DND-41 (cell line): ENCODE data around the gene P2RY2.
"Not testable (repeated sequence)": the region's sequence is repeated elsewhere in the genome, so short reads cannot be mapped to it uniquely, and the experiment has no call there.

Source experiments
- ATAC-seq: fragments of 200-7000 bp; cut with Tn5 transposase; 3 replicates; pipeline ENCODE4 v1.9.1; 2021; ENCODE audit warnings: low read depth; ENCODE audit not compliant: insufficient read depth
- DNase-seq: peaks from one replicate; pipeline ENCODE4 v3.0.0-alpha.2; 2020
- H2AFZ ChIP-seq: 2 replicates; pipeline ENCODE4 v1.6.0; 2012; ENCODE audit warnings: low read depth, low read length
- H3K27ac ChIP-seq: 2 replicates; pipeline ENCODE4 v1.5.1; 2012; ENCODE audit warnings: low read length, inconsistent platforms
- H3K27me3 ChIP-seq: fragments of 200-600 bp; sonication (generic); 2 replicates; pipeline ENCODE4 v1.6.0; 2012; ENCODE audit warnings: low read length, mild to moderate bottlenecking, inconsistent platforms; ENCODE audit not compliant: insufficient read depth, poor library complexity
- H3K36me3 ChIP-seq: 2 replicates; pipeline ENCODE4 v1.5.1; 2012; ENCODE audit warnings: low read length, inconsistent platforms; ENCODE audit not compliant: insufficient read depth
- H3K4me1 ChIP-seq: 2 replicates; pipeline ENCODE4 v1.5.1; 2012; ENCODE audit warnings: mild to moderate bottlenecking, low read length; ENCODE audit not compliant: insufficient read depth
- H3K4me2 ChIP-seq: 2 replicates; pipeline ENCODE4 v1.6.0; 2012; ENCODE audit warnings: mild to moderate bottlenecking, moderate library complexity, low read length, inconsistent platforms; ENCODE audit not compliant: insufficient read depth
- H3K4me3 ChIP-seq, 2 experiments: fragments of 200-600 bp in 1 of 2; shearing (Covaris generic) in 1 of 2; 2 replicates each; pipeline ENCODE4 v1.5.1; 2012 to 2016; ENCODE audit warnings: inconsistent platforms in 2 of 2, low read length in 2 of 2, mild to moderate bottlenecking in 2 of 2, low read depth in 1 of 2, moderate library complexity in 1 of 2
- H3K79me2 ChIP-seq: 2 replicates; pipeline ENCODE4 v1.6.0; 2012; ENCODE audit warnings: low read length, inconsistent platforms; ENCODE audit not compliant: insufficient read depth
- H3K9ac ChIP-seq: 2 replicates; pipeline ENCODE4 v1.6.0; 2012; ENCODE audit warnings: low read depth, mild to moderate bottlenecking, inconsistent platforms, low read length, moderate library complexity
- H3K9me3 ChIP-seq: 2 replicates; pipeline ENCODE4 v1.5.1; 2012; ENCODE audit warnings: low read length, moderate library complexity, mild to moderate bottlenecking, inconsistent platforms; ENCODE audit not compliant: insufficient read depth, severe bottlenecking
- H4K20me1 ChIP-seq: 2 replicates; pipeline ENCODE4 v1.6.0; 2012; ENCODE audit warnings: low read length; ENCODE audit not compliant: insufficient read depth
- EZH2 ChIP-seq: IDR thresholded peaks from 3 replicates; pipeline ENCODE4 v1.6.1; 2012; ENCODE audit warnings: borderline replicate concordance, low read depth, mild to moderate bottlenecking, moderate library complexity, low read length, inconsistent platforms; ENCODE audit not compliant: severe bottlenecking
- TF ChIP-seq, protein P1 (sequence below): IDR thresholded peaks from 2 replicates; pipeline ENCODE4 v1.5.1; 2012; ENCODE audit warnings: borderline replicate concordance, low read length, moderate library complexity, mild to moderate bottlenecking; ENCODE audit not compliant: poor library complexity, severe bottlenecking; ENCODE audit errors: extremely low read depth

P2RY2 gene

DNA sequence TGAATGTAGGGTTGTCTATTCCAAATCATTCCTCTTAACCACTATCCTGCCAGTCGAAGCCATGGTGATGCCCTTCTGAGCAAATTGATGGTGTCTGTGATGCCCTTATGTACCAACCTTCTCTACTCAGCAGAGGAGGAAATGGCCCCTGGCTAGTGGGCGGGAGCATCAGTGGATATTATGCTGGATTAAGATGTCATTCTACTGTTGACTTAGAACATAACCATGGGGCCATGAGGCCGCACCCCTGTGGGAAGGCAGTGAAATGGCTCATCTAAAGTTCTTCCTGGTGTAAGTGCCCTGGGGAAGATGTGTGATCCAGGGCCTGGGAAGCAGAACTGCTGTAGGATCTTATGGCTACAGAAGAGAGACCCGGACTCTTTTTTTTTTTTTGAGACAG lies 20.7 kb upstream of the P2RY2 start:
- Histone ChIP-seq H3K4me3 (no peak overlapping the region), H3K36me3 (no peaks in the 10 kb centered on the region), H3K79me2 (no peaks in the 10 kb centered on the region), H2AFZ (no peak overlapping the region), H3K9me3 (no peaks in the 10 kb centered on the region), H3K27me3 (no peaks in the 10 kb centered on the region), H3K4me1 (no peaks in the 10 kb centered on the region), H3K9ac (no peak overlapping the region), H3K4me2 (no peak overlapping the region), H4K20me1 (peaks cover 4% of the 10 kb centered on the region; the same call in 1 of the 2 replicates), H3K27ac (no peak overlapping the region)
- TF ChIP-seq EZH2, result no peak
- TF ChIP-seq, protein P1, sequence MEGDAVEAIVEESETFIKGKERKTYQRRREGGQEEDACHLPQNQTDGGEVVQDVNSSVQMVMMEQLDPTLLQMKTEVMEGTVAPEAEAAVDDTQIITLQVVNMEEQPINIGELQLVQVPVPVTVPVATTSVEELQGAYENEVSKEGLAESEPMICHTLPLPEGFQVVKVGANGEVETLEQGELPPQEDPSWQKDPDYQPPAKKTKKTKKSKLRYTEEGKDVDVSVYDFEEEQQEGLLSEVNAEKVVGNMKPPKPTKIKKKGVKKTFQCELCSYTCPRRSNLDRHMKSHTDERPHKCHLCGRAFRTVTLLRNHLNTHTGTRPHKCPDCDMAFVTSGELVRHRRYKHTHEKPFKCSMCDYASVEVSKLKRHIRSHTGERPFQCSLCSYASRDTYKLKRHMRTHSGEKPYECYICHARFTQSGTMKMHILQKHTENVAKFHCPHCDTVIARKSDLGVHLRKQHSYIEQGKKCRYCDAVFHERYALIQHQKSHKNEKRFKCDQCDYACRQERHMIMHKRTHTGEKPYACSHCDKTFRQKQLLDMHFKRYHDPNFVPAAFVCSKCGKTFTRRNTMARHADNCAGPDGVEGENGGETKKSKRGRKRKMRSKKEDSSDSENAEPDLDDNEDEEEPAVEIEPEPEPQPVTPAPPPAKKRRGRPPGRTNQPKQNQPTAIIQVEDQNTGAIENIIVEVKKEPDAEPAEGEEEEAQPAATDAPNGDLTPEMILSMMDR, result no peak
- ATAC-seq (no peak), DNase-seq (no peak)

DNA sequence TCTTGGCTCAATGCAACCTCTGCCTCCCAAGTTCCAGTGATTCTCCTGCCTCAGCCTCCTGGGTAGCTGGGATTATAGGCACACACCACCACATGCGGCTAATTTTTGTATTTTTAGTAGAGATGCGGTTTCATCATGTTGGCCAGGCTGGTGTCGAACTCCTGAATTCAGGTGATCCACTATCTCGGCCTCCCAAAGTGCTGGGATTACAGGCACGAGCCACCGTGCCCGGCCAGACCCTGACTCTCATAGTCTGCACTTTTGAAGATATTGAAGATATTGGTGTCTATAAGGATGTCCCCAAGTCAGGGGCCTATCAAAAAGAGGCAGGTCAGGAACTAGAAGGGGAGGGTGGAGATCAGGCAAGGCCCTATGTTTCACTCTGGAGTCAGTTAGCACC lies 20.3 kb upstream of the P2RY2 start:
- H3K4me1 ChIP-seq, result not testable (repeated sequence)

DNA sequence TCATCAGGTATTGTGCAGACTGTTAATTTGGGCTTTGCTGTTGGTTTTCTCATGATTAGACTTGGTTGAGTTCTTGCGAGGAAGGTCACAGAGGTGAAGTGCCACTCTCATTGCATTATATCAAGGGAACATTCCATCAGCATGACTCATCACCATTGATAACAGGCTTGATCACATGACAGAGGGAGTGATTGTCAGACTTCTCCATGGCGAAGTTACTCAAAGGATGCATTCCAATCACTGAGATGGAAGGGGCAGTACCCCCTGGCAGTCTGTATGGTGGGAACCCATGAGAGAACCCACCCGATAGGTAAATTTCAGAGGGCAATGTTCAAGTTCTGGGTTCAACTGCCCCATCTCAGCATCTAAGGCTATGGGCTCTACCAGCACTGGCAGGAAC lies 19.4 kb upstream of the P2RY2 start:
- H3K36me3 ChIP-seq, result no peaks in the 10 kb centered on the region
- H3K4me1 ChIP-seq, result no peaks in the 10 kb centered on the region
- H3K4me2 ChIP-seq, result no peak overlapping the region
- no peak for TF ChIP-seq EZH2
- TF ChIP-seq, protein P1, result no peak
- no peaks in the 10 kb centered on the region for H3K9me3 ChIP-seq
- no peak overlapping the region for H3K9ac ChIP-seq
- no peaks in the 10 kb centered on the region for H3K27me3 ChIP-seq
- no peak for DNase-seq
- ATAC-seq, result no peak
- no peaks in the 10 kb centered on the region for H3K79me2 ChIP-seq
- no peak overlapping the region for H3K4me3 ChIP-seq
- H3K27ac ChIP-seq, result no peak overlapping the region
- no peak overlapping the region for H2AFZ ChIP-seq
- peaks cover 4% of the 10 kb centered on the region; the same call in 1 of the 2 replicates for H4K20me1 ChIP-seq

More for the DNA sequence above, 20.3 kb upstream of the P2RY2 start:
- H3K79me2 ChIP-seq, H3K4me3 ChIP-seq, H3K4me2 ChIP-seq, H4K20me1 ChIP-seq, H3K9me3 ChIP-seq, H2AFZ ChIP-seq, H3K27ac ChIP-seq, H3K27me3 ChIP-seq, ATAC-seq, H3K36me3 ChIP-seq, H3K9ac ChIP-seq, DNase-seq: not testable (repeated sequence)

DNA sequence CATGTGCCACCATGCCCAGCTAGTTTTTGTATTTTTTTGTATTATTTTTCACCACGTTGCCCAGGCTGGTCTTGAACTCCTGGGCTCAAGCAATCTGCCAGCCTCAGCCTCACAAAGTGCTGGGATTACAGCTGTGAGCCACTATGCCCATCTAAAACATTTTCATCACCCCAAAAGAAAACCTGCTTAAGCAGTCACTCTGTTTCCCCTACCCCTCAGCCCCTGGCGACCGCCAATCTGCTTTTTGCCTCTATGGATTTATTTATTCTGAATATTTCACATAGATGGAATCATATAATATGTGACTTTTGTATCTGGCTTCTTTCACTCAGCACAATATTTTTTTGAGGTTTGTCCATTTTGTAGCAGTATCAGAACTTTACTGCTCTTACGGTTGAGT lies 18.6 kb upstream of the P2RY2 start:
- Histone ChIP-seq H3K4me1 (no peaks in the 10 kb centered on the region), H3K9ac (no peak overlapping the region), H3K27ac (no peak overlapping the region), H2AFZ (no peak overlapping the region), H3K79me2 (no peaks in the 10 kb centered on the region), H3K4me3 (no peak overlapping the region), H3K4me2 (no peak overlapping the region), H3K36me3 (no peaks in the 10 kb centered on the region), H3K9me3 (no peaks in the 10 kb centered on the region), H4K20me1 (peaks cover 4% of the 10 kb centered on the region; the same call in 1 of the 2 replicates), H3K27me3 (no peaks in the 10 kb centered on the region)
- TF ChIP-seq, protein P1, result no peak
- TF ChIP-seq EZH2, result no peak
- DNase-seq, result no peak
- no peak for ATAC-seq
